Measurements from ENCODE around the gene VDAC1.

VDAC1 gene

GRCh38 chr5:133933670-133934295 lies 71.0 kb downstream of the VDAC1 start:
- H3K27ac ChIP-seq (ENCODE audit: low read length): no peak overlapping the region

DNA sequence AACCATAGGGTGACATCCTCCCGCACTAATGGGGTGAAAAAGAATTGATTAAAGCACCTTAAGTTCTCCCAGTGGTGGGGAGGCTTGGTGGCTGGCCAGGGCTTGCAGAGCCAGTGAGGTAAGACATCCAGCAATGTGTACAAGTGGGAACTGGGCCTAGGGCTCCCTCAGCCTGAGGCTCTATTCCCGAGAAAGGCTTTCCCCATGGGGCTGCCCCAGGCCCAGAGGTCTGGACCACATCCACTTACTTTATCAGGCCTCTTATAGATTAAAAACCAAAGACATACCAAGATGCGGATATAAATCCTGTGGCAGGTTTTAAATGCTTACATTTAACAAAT lies 71.6 kb downstream of the VDAC1 start:
- H3K9me3 ChIP-seq (ENCODE audit: control insufficient read depth, insufficient read depth, low read length): no peaks in the 10 kb centered on the region
- no peak overlapping the region for H3K4me3 ChIP-seq (ENCODE audit: low read length)
- no peaks in the 10 kb centered on the region for H3K27me3 ChIP-seq (ENCODE audit: control insufficient read depth, insufficient read depth, low read length)
- H3K27ac ChIP-seq (ENCODE audit: low read length): no peak overlapping the region
- no CpG with 5 or more reads among the region's 3 CpGs for WGBS (ENCODE audit: insufficient coverage, insufficient read length)
- H3K36me3 ChIP-seq (ENCODE audit: control insufficient read depth, insufficient read depth, low read length): no peaks in the 10 kb centered on the region
- no peaks in the 10 kb centered on the region; the same call in 1 of the 2 replicates for H3K4me1 ChIP-seq (ENCODE audit: control insufficient read depth, insufficient read depth, low read length)
- no peak for DNase-seq (ENCODE audit: low read depth, low spot score)

More at GRCh38 chr5:133933670-133934295, 71.0 kb downstream of the VDAC1 start:
- 100% methylated on average over 1 of the region's 12 CpGs for WGBS (ENCODE audit: insufficient coverage, insufficient read length)
- H3K4me3 ChIP-seq (ENCODE audit: low read length): no peak overlapping the region
- no peaks in the 10 kb centered on the region for H3K27me3 ChIP-seq (ENCODE audit: control insufficient read depth, insufficient read depth, low read length)
- no peaks in the 10 kb centered on the region; the same call in 1 of the 2 replicates for H3K4me1 ChIP-seq (ENCODE audit: control insufficient read depth, insufficient read depth, low read length)
- no peaks in the 10 kb centered on the region for H3K9me3 ChIP-seq (ENCODE audit: control insufficient read depth, insufficient read depth, low read length)
- DNase-seq (ENCODE audit: low read depth, low spot score): no peak
- H3K36me3 ChIP-seq (ENCODE audit: control insufficient read depth, insufficient read depth, low read length): no peaks in the 10 kb centered on the region

- Histone ChIP-seq H3K4me1 (ENCODE audit: control insufficient read depth, insufficient read depth, low read length) (no peaks in the 10 kb centered on the region), H3K9me3 (ENCODE audit: control insufficient read depth, insufficient read depth, low read length) (no peaks in the 10 kb centered on the region), H3K36me3 (ENCODE audit: control insufficient read depth, insufficient read depth, low read length) (no peaks in the 10 kb centered on the region), H3K4me3 (ENCODE audit: low read length) (no peak overlapping the region), H3K27ac (ENCODE audit: low read length) (no peak overlapping the region), H3K27me3 (ENCODE audit: control insufficient read depth, insufficient read depth, low read length) (no peaks in the 10 kb centered on the region)
- WGBS (ENCODE audit: insufficient coverage, insufficient read length): no CpG with 5 or more reads among the region's 13 CpGs
- no peak for DNase-seq (ENCODE audit: low read depth, low spot score)
These were observed 72.2 kb downstream of the VDAC1 start for GRCh38 chr5:133932441-133933168.

DNA sequence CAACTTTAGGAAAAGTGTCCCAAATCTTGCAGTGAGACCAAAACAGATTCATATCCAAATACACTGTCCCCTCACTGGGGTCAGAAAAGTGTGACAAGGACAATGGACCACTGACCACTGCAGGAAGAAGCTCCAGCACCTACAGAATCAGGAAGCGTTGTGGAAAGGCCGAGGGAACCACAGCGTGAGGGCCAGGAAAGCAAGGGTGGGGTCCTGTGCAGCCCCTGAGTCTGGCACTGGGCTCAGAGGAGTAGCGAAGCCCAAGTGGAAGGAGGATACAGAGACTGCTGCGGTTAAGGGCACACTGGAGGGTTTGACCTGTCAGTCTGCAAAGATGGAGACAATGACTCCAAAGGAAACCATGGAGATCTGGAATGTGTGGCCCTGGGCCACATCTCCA lies 73.2 kb downstream of the VDAC1 start:
- Histone ChIP-seq H3K4me3 (ENCODE audit: low read length) (no peak overlapping the region), H3K4me1 (ENCODE audit: control insufficient read depth, insufficient read depth, low read length) (no peaks in the 10 kb centered on the region), H3K27me3 (ENCODE audit: control insufficient read depth, insufficient read depth, low read length) (no peaks in the 10 kb centered on the region), H3K36me3 (ENCODE audit: control insufficient read depth, insufficient read depth, low read length) (no peaks in the 10 kb centered on the region), H3K27ac (ENCODE audit: low read length) (no peak overlapping the region), H3K9me3 (ENCODE audit: control insufficient read depth, insufficient read depth, low read length) (no peaks in the 10 kb centered on the region)
- no CpG with 5 or more reads among the region's 5 CpGs for WGBS (ENCODE audit: insufficient coverage, insufficient read length)
- no peak for DNase-seq (ENCODE audit: low read depth, low spot score)

GRCh38 chr5:133930813-133931090 lies 74.0 kb downstream of the VDAC1 start:
- Histone ChIP-seq H3K27ac (ENCODE audit: low read length) (no peak overlapping the region), H3K27me3 (ENCODE audit: control insufficient read depth, insufficient read depth, low read length) (no peaks in the 10 kb centered on the region), H3K4me1 (ENCODE audit: control insufficient read depth, insufficient read depth, low read length) (no peaks in the 10 kb centered on the region), H3K4me3 (ENCODE audit: low read length) (no peak overlapping the region), H3K36me3 (ENCODE audit: control insufficient read depth, insufficient read depth, low read length) (no peaks in the 10 kb centered on the region), H3K9me3 (ENCODE audit: control insufficient read depth, insufficient read depth, low read length) (no peaks in the 10 kb centered on the region)
- DNase-seq (ENCODE audit: low read depth, low spot score): no peak
- no CpG with 5 or more reads among the region's 3 CpGs for WGBS (ENCODE audit: insufficient coverage, insufficient read length)

DNA sequence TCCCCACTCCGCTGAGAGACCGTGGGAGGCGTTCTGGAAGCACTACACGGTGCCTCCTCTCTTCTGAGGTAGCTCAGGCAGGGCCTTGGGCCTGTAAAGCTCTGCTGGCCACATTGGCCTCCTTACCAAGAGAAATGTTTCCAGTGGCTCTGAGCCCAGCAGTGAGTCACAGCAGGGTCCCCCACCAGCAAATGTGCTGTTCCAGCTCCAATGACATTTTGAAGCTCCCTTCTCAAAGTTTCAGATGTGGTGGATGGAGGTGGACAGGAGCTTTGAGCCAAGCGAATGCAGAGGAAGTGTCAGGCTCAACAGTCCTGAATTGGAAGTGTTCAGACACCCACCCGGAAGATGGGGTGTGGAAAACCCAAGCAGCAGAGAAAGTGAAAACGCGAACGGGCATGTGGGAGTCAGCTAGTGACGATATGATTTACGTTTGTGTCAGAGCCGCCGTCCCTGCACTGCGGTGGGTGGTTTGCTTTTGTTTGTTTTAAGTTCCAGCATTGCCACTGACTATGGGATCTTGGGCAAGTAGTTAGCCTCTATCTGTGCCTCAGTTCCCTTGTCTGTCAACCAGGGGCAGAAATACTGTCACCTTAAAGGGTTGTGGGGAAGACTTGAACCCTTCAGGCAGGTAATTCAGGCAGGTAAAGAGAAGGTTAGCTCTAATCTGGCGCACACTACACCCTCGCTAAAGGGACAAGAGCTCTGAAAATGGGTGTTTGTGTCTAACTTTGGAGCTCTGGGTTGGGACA lies 74.5 kb downstream of the VDAC1 start:
- Histone ChIP-seq H3K27me3 (ENCODE audit: control insufficient read depth, insufficient read depth, low read length) (no peaks in the 10 kb centered on the region), H3K4me3 (ENCODE audit: low read length) (no peak overlapping the region), H3K4me1 (ENCODE audit: control insufficient read depth, insufficient read depth, low read length) (no peaks in the 10 kb centered on the region), H3K9me3 (ENCODE audit: control insufficient read depth, insufficient read depth, low read length) (no peaks in the 10 kb centered on the region), H3K27ac (ENCODE audit: low read length) (no peak overlapping the region), H3K36me3 (ENCODE audit: control insufficient read depth, insufficient read depth, low read length) (no peaks in the 10 kb centered on the region)
- DNase-seq (ENCODE audit: low read depth, low spot score): no peak
- WGBS (ENCODE audit: insufficient coverage, insufficient read length): no CpG with 5 or more reads among the region's 16 CpGs

- Histone ChIP-seq H3K9me3 (ENCODE audit: control insufficient read depth, insufficient read depth, low read length) (no peaks in the 10 kb centered on the region), H3K27me3 (ENCODE audit: control insufficient read depth, insufficient read depth, low read length) (no peaks in the 10 kb centered on the region), H3K27ac (ENCODE audit: low read length) (no peak overlapping the region), H3K36me3 (ENCODE audit: control insufficient read depth, insufficient read depth, low read length) (no peaks in the 10 kb centered on the region), H3K4me3 (ENCODE audit: low read length) (no peak overlapping the region), H3K4me1 (ENCODE audit: control insufficient read depth, insufficient read depth, low read length) (no peaks in the 10 kb centered on the region)
- WGBS (ENCODE audit: insufficient coverage, insufficient read length): no CpG with 5 or more reads among the region's 9 CpGs
- DNase-seq (ENCODE audit: low read depth, low spot score): no peak
These were observed 76.0 kb downstream of the VDAC1 start for GRCh38 chr5:133928587-133929393.

DNA sequence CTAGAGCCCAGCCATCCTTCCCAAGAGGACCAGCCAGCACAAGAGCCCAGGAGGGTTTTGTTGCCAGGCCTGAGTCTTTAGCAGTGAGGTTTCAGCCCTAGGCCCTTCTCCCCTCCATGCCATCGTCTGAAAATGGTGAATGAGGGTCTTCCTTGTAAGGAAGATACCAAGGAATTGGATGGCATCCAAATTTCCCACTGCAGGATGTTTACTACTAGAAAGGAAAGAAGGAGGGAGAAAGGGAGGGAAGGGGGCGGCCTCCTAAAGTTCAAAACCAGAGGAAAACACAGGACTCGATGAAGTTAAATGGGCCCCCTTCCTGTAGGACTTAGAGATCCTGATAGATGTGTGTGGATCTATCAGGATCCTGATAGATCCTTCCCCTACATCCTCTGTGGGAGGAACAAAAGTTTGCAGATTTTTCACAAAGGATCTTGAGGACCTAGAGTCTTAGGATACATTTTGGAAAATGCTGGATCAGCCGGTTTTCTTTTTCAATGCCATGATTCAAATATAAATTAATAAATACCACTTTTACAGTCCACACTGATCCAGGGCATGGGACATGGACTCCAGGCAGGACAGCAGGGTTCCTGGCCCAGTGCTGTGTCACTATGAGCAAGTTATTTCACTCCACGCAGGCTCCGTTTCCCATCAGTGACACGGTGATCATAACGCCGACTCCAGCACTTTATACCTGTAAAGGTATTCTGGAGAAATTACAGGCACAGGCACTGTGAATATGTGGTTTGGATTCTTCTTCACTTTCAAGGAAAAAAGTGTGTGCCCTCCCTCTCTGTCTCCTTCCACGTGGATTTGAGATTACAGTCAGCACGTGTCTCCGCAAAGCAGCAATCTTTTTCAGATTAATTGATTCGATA lies 77.2 kb downstream of the VDAC1 start:
- Histone ChIP-seq H3K27ac (ENCODE audit: low read length) (no peak overlapping the region), H3K9me3 (ENCODE audit: control insufficient read depth, insufficient read depth, low read length) (no peaks in the 10 kb centered on the region), H3K4me1 (ENCODE audit: control insufficient read depth, insufficient read depth, low read length) (no peaks in the 10 kb centered on the region), H3K36me3 (ENCODE audit: control insufficient read depth, insufficient read depth, low read length) (no peaks in the 10 kb centered on the region), H3K27me3 (ENCODE audit: control insufficient read depth, insufficient read depth, low read length) (no peaks in the 10 kb centered on the region), H3K4me3 (ENCODE audit: low read length) (no peak overlapping the region)
- WGBS (ENCODE audit: insufficient coverage, insufficient read length): no CpG with 5 or more reads among the region's 13 CpGs
- DNase-seq (ENCODE audit: low read depth, low spot score): no peak

DNA sequence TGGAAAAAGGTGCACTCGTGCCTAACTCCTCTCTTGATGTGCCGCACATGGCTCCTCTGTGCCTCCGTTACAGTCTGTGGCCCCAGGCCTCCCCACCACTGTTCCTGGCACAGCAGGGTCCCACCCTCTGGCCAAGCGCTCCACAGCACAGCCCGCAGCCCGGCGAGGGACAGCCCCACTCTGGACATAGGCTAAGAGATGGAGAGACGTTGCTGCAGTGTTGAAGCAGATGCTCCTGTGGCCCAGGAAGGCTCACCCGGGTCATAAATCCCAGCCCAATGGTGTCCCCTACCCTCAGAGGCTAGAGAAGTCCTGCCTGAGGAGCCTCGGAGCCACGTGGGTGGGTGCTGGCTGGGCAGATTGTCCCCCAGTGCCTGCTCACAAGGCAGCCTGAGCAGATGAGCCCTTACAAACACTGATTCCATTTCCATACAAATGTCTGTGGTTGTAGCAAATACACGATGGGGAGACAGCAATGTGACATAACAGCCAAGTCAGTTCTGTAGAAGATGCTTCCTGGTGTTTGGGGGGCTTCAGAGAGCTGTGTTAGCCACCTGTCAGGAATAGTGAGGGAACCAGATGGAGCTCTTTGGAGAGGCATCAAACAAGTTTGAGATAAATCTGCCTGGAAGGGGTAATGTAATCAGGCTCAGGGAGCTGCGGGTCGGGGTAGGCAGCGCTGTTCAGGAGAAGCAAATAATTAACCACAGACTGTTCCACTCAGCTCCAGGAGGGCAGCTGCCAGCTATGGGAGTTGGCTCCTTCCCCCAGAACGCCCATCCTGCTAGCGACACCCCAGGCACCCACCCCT lies 78.1 kb downstream of the VDAC1 start:
- no peak for DNase-seq (ENCODE audit: low read depth, low spot score)
- WGBS (ENCODE audit: insufficient coverage, insufficient read length): no CpG with 5 or more reads among the region's 17 CpGs
- H3K36me3 ChIP-seq (ENCODE audit: control insufficient read depth, insufficient read depth, low read length): no peaks in the 10 kb centered on the region
- no peaks in the 10 kb centered on the region for H3K27me3 ChIP-seq (ENCODE audit: control insufficient read depth, insufficient read depth, low read length)
- no peak overlapping the region for H3K27ac ChIP-seq (ENCODE audit: low read length)
- no peaks in the 10 kb centered on the region for H3K4me1 ChIP-seq (ENCODE audit: control insufficient read depth, insufficient read depth, low read length)
- no peaks in the 10 kb centered on the region for H3K9me3 ChIP-seq (ENCODE audit: control insufficient read depth, insufficient read depth, low read length)
- H3K4me3 ChIP-seq (ENCODE audit: low read length): no peak overlapping the region

Data from iPS DF 6.9 (cell line).